DND-41 (cell line): ENCODE measurements around the gene ABL2.

ENCODE experiments used
- ATAC-seq: fragments of 200-7000 bp; cut with Tn5 transposase; 3 replicates; pipeline ENCODE4 v1.9.1; 2021; ENCODE audit warnings: low read depth; ENCODE audit not compliant: insufficient read depth
- DNase-seq: peaks from one replicate; pipeline ENCODE4 v3.0.0-alpha.2; 2020
- H2AFZ ChIP-seq: 2 replicates; pipeline ENCODE4 v1.6.0; 2012; ENCODE audit warnings: low read depth, low read length
- H3K27ac ChIP-seq: 2 replicates; pipeline ENCODE4 v1.5.1; 2012; ENCODE audit warnings: low read length, inconsistent platforms
- H3K27me3 ChIP-seq: fragments of 200-600 bp; sonication (generic); 2 replicates; pipeline ENCODE4 v1.6.0; 2012; ENCODE audit warnings: low read length, mild to moderate bottlenecking, inconsistent platforms; ENCODE audit not compliant: insufficient read depth, poor library complexity
- H3K36me3 ChIP-seq: 2 replicates; pipeline ENCODE4 v1.5.1; 2012; ENCODE audit warnings: low read length, inconsistent platforms; ENCODE audit not compliant: insufficient read depth
- H3K4me1 ChIP-seq: 2 replicates; pipeline ENCODE4 v1.5.1; 2012; ENCODE audit warnings: mild to moderate bottlenecking, low read length; ENCODE audit not compliant: insufficient read depth
- H3K4me2 ChIP-seq: 2 replicates; pipeline ENCODE4 v1.6.0; 2012; ENCODE audit warnings: mild to moderate bottlenecking, moderate library complexity, low read length, inconsistent platforms; ENCODE audit not compliant: insufficient read depth
- H3K4me3 ChIP-seq, 2 experiments: fragments of 200-600 bp in 1 of 2; shearing (Covaris generic) in 1 of 2; 2 replicates each; pipeline ENCODE4 v1.5.1; 2012 to 2016; ENCODE audit warnings: inconsistent platforms in 2 of 2, low read length in 2 of 2, mild to moderate bottlenecking in 2 of 2, low read depth in 1 of 2, moderate library complexity in 1 of 2
- H3K79me2 ChIP-seq: 2 replicates; pipeline ENCODE4 v1.6.0; 2012; ENCODE audit warnings: low read length, inconsistent platforms; ENCODE audit not compliant: insufficient read depth
- H3K9ac ChIP-seq: 2 replicates; pipeline ENCODE4 v1.6.0; 2012; ENCODE audit warnings: low read depth, mild to moderate bottlenecking, inconsistent platforms, low read length, moderate library complexity
- H3K9me3 ChIP-seq: 2 replicates; pipeline ENCODE4 v1.5.1; 2012; ENCODE audit warnings: low read length, moderate library complexity, mild to moderate bottlenecking, inconsistent platforms; ENCODE audit not compliant: insufficient read depth, severe bottlenecking
- H4K20me1 ChIP-seq: 2 replicates; pipeline ENCODE4 v1.6.0; 2012; ENCODE audit warnings: low read length; ENCODE audit not compliant: insufficient read depth
- EZH2 ChIP-seq: IDR thresholded peaks from 3 replicates; pipeline ENCODE4 v1.6.1; 2012; ENCODE audit warnings: borderline replicate concordance, low read depth, mild to moderate bottlenecking, moderate library complexity, low read length, inconsistent platforms; ENCODE audit not compliant: severe bottlenecking
- TF ChIP-seq, protein P1 (sequence below): IDR thresholded peaks from 2 replicates; pipeline ENCODE4 v1.5.1; 2012; ENCODE audit warnings: borderline replicate concordance, low read length, moderate library complexity, mild to moderate bottlenecking; ENCODE audit not compliant: poor library complexity, severe bottlenecking; ENCODE audit errors: extremely low read depth

ABL2 gene

DNA sequence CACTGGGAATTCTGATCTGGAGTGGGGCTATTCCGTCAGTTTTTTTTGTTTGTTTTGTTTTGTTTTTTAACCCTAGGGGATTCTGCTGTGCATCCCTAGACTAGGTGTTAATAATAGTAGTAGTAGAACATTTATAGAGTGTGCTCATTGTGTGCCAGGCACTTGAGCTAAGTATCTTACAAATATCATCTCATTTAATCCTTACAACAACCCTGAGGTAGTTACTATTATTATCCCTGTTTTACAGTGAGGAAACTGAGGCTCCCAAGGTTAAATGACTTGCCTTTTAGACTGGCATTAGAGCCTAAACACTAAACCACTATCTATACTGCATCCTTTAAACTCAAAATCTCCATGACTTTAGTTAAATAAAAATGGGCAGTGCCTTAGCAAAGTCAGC is 125.5 kb downstream of the ABL2 start:
- TF ChIP-seq, protein P1, sequence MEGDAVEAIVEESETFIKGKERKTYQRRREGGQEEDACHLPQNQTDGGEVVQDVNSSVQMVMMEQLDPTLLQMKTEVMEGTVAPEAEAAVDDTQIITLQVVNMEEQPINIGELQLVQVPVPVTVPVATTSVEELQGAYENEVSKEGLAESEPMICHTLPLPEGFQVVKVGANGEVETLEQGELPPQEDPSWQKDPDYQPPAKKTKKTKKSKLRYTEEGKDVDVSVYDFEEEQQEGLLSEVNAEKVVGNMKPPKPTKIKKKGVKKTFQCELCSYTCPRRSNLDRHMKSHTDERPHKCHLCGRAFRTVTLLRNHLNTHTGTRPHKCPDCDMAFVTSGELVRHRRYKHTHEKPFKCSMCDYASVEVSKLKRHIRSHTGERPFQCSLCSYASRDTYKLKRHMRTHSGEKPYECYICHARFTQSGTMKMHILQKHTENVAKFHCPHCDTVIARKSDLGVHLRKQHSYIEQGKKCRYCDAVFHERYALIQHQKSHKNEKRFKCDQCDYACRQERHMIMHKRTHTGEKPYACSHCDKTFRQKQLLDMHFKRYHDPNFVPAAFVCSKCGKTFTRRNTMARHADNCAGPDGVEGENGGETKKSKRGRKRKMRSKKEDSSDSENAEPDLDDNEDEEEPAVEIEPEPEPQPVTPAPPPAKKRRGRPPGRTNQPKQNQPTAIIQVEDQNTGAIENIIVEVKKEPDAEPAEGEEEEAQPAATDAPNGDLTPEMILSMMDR, result no peak
- no peak for TF ChIP-seq EZH2
- H3K4me2 ChIP-seq, result no peak overlapping the region
- no peaks in the 10 kb centered on the region for H4K20me1 ChIP-seq
- no peak overlapping the region for H3K9ac ChIP-seq
- H3K27me3 ChIP-seq, result no peaks in the 10 kb centered on the region
- no peak for DNase-seq
- no peaks in the 10 kb centered on the region for H3K79me2 ChIP-seq
- no peak for ATAC-seq
- H3K36me3 ChIP-seq, result peaks cover 19% of the 10 kb centered on the region
- no peaks in the 10 kb centered on the region for H3K9me3 ChIP-seq
- H3K27ac ChIP-seq, result no peak overlapping the region
- no peak overlapping the region for H3K4me3 ChIP-seq
- H2AFZ ChIP-seq, result no peak overlapping the region
- H3K4me1 ChIP-seq, result no peaks in the 10 kb centered on the region

DNA sequence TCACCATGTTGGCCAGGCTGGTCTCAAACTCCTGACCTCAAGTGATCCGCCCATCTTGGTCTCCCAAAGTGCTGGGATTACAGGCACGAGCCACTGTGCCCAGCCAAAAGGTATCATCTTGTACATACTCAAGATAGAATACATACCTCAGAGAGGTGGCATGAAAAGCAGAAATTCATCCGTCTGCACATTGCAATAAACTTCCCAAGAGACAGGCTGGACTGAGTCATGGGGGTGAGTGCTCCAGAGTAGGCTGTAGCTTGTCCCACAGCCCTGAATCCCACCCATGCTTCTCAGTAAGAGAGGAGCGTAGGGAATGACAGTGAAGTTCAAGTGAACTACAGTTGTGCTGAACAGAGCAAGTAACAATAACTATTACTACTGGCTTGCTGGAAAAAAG is 127.9 kb downstream of the ABL2 start:
- no peak overlapping the region for H3K4me2 ChIP-seq
- H2AFZ ChIP-seq, result no peak overlapping the region
- H3K27ac ChIP-seq, result no peak overlapping the region
- TF ChIP-seq EZH2, result no peak
- TF ChIP-seq, protein P1, result no peak
- no peaks in the 10 kb centered on the region for H3K27me3 ChIP-seq
- ATAC-seq (no peak), DNase-seq (no peak)
- no peaks in the 10 kb centered on the region for H3K4me1 ChIP-seq
- peaks cover 17% of the 10 kb centered on the region for H3K36me3 ChIP-seq
- H3K9ac ChIP-seq, result no peak overlapping the region
- no peaks in the 10 kb centered on the region for H4K20me1 ChIP-seq
- H3K9me3 ChIP-seq, result no peaks in the 10 kb centered on the region
- no peaks in the 10 kb centered on the region for H3K79me2 ChIP-seq
- H3K4me3 ChIP-seq, result no peak overlapping the region

DNA sequence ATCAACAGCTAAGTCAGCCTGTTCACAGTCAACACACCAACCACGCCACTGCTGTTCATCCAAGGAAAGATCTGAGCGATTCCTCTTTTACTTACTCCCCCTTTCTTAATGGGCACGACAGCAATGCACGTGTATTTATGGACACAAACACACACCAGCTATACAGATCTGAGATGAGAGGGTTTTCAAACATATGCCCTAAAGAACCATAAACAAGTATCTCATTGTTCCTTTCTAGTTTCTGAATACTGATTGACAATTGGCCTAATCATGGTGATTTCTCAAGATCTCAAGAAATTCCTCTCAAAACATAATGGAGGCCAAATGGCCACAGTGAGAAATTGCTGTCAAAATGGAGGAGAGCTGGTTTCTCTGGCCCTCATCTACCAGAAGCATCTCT is 129.6 kb downstream of the ABL2 start:
- Histone ChIP-seq H3K4me3 (no peak overlapping the region), H3K27me3 (no peaks in the 10 kb centered on the region), H3K9me3 (no peaks in the 10 kb centered on the region), H4K20me1 (no peaks in the 10 kb centered on the region; the same call in 1 of the 2 replicates), H3K4me1 (no peaks in the 10 kb centered on the region), H3K27ac (no peak overlapping the region), H3K79me2 (no peaks in the 10 kb centered on the region), H3K4me2 (no peak overlapping the region), H3K36me3 (peaks cover 33% of the 10 kb centered on the region), H2AFZ (no peak overlapping the region), H3K9ac (no peak overlapping the region)
- DNase-seq, result no peak
- ATAC-seq, result no peak
- no peak for TF ChIP-seq EZH2
- TF ChIP-seq, protein P1, result no peak

DNA sequence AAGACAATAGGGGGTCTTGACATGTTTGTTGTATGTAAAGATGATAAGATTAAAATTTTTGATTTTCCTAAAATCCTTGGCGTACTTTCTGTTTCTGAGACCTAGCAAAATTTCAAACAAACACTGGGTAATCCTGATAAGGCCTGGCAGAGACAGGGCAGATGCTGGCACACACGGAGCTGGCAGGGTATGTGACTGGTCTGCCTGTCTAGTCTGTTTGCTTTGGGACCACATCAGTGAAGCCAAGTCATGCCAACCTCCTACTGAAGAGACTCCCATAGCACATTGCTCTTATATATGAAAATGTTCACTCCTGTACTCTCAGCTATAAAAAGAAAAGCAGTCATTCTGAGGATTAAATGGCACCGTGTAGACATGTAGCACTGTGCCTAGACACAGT is 133.6 kb downstream of the ABL2 start:
- peaks cover 70% of the 10 kb centered on the region for H3K36me3 ChIP-seq
- no peaks in the 10 kb centered on the region for H3K4me1 ChIP-seq
- H3K27me3 ChIP-seq, result no peaks in the 10 kb centered on the region
- no peak for ATAC-seq
- H3K9ac ChIP-seq, result no peak overlapping the region
- no peak overlapping the region for H3K27ac ChIP-seq
- no peaks in the 10 kb centered on the region; the same call in 1 of the 2 replicates for H3K79me2 ChIP-seq
- H3K4me2 ChIP-seq, result no peak overlapping the region
- H3K4me3 ChIP-seq, result no peak overlapping the region
- H3K9me3 ChIP-seq, result no peaks in the 10 kb centered on the region
- TF ChIP-seq, protein P1, result no peak
- TF ChIP-seq EZH2, result no peak
- H4K20me1 ChIP-seq, result peaks cover 14% of the 10 kb centered on the region
- DNase-seq, result no peak
- no peak overlapping the region for H2AFZ ChIP-seq
